ENCODE data around the gene SLC26A8. TPM values are rescaled to one million over a fixed set of nuclear protein-coding genes. Genes with fewer than 3 reads are reported as not detected.

SLC26A8 gene
- total RNA-seq, 1 experiment from 2014 or later, result not detected

DNA sequence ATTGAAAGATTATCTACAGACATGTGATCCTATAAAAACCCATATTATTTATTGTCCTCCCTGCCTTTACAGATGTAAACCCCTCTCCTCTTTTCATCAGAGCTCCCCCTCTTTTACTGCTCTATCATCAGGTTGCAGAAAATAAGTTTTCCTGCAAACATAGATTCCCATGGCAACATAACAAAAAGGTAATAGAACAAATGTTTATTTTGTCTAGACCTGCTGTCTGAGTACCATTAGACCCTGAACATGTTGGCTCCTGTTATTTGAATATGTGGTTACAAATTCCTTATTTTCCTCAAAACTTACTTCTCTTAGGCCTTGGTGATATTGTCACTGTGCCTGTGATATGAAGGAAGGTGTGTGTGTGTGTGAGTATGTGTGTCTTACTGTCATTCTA, 14.7 kb upstream of the SLC26A8 start:
- TF ChIP-seq SIN3A (IDR thresholded peaks at IDR 0.05; ENCODE audit: borderline replicate concordance, insufficient read depth, low read depth, low read length) (no peak), TCF7L2 (IDR thresholded peaks at IDR 0.05; ENCODE audit: low read depth, low read length) (no peak), CTCF (IDR thresholded peaks at IDR 0.05) (no peak), POLR2AphosphoS5 (IDR thresholded peaks at IDR 0.05; ENCODE audit: low read depth, low read length) (no peak)
- TF ChIP-seq, protein P1, sequence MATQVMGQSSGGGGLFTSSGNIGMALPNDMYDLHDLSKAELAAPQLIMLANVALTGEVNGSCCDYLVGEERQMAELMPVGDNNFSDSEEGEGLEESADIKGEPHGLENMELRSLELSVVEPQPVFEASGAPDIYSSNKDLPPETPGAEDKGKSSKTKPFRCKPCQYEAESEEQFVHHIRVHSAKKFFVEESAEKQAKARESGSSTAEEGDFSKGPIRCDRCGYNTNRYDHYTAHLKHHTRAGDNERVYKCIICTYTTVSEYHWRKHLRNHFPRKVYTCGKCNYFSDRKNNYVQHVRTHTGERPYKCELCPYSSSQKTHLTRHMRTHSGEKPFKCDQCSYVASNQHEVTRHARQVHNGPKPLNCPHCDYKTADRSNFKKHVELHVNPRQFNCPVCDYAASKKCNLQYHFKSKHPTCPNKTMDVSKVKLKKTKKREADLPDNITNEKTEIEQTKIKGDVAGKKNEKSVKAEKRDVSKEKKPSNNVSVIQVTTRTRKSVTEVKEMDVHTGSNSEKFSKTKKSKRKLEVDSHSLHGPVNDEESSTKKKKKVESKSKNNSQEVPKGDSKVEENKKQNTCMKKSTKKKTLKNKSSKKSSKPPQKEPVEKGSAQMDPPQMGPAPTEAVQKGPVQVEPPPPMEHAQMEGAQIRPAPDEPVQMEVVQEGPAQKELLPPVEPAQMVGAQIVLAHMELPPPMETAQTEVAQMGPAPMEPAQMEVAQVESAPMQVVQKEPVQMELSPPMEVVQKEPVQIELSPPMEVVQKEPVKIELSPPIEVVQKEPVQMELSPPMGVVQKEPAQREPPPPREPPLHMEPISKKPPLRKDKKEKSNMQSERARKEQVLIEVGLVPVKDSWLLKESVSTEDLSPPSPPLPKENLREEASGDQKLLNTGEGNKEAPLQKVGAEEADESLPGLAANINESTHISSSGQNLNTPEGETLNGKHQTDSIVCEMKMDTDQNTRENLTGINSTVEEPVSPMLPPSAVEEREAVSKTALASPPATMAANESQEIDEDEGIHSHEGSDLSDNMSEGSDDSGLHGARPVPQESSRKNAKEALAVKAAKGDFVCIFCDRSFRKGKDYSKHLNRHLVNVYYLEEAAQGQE (IDR thresholded peaks at IDR 0.05; ENCODE audit: insufficient read depth in 1 of 2, low read depth in 2 of 2, low read length in 1 of 2), result no peak
- H3K27ac ChIP-seq (ENCODE audit: low read length), result no peak overlapping the region
- H3K4me1 ChIP-seq (ENCODE audit: control insufficient read depth, insufficient read depth, low read length), result no peaks in the 10 kb centered on the region; the same call in 1 of the 2 replicates
- no peak for DNase-seq (ENCODE audit: low read depth, low spot score)
- H3K27me3 ChIP-seq (ENCODE audit: control insufficient read depth, insufficient read depth, low read length), result no peaks in the 10 kb centered on the region
- no peaks in the 10 kb centered on the region for H3K36me3 ChIP-seq (ENCODE audit: control insufficient read depth, insufficient read depth, low read length)
- no peak overlapping the region for H3K4me3 ChIP-seq (ENCODE audit: low read depth in 2 of 2, low read length in 2 of 2)
- ChIA-PET POLR2A (interaction anchor here (0.7 kb wide), 1 partner anchor 1145 kb away, joined by 9 read pairs; no protein-coding TSS in a partner anchor), CTCF (no interaction called here)
- intact Hi-C loops (cut with micrococcal nuclease; ENCODE audit: unreplicated experiment) (no loop called here), in situ Hi-C loops (cut with HindIII; ENCODE audit: low pct_unique_long_range_greater_than_20kb, low sequenced_read_pairs) (no loop called here)
- no peaks in the 10 kb centered on the region for H3K9me3 ChIP-seq (ENCODE audit: control insufficient read depth, insufficient read depth, low read depth, low read length)
- no peak for ATAC-seq
- no TSS peak for BruUV-seq (replicated peaks)

- CTCF ChIA-PET, result no interaction called here
- no peaks in the 10 kb centered on the region for H3K36me3 ChIP-seq (ENCODE audit: control insufficient read depth, insufficient read depth, low read length)
- no peaks in the 10 kb centered on the region for H3K27me3 ChIP-seq (ENCODE audit: control insufficient read depth, insufficient read depth, low read length)
- ATAC-seq, result no peak
- in situ Hi-C loops (cut with HindIII; ENCODE audit: low pct_unique_long_range_greater_than_20kb, low sequenced_read_pairs), result no loop called here
- DNase-seq (ENCODE audit: low read depth, low spot score), result no peak
- no peak overlapping the region for H3K27ac ChIP-seq (ENCODE audit: low read length)
- BruUV-seq (replicated peaks), result no TSS peak
- POLR2A ChIA-PET, result no interaction called here
- H3K4me1 ChIP-seq (ENCODE audit: control insufficient read depth, insufficient read depth, low read length), result no peaks in the 10 kb centered on the region; the same call in 1 of the 2 replicates
- no peaks in the 10 kb centered on the region for H3K9me3 ChIP-seq (ENCODE audit: control insufficient read depth, insufficient read depth, low read depth, low read length)
- no peak for TF ChIP-seq SIN3A (IDR thresholded peaks at IDR 0.05; ENCODE audit: borderline replicate concordance, insufficient read depth, low read depth, low read length)
- TF ChIP-seq, protein P1 (IDR thresholded peaks at IDR 0.05; ENCODE audit: insufficient read depth in 1 of 2, low read depth in 2 of 2, low read length in 1 of 2), result no peak
- no peak for TF ChIP-seq TCF7L2 (IDR thresholded peaks at IDR 0.05; ENCODE audit: low read depth, low read length)
- TF ChIP-seq POLR2AphosphoS5 (IDR thresholded peaks at IDR 0.05; ENCODE audit: low read depth, low read length), result no peak
- TF ChIP-seq CTCF (IDR thresholded peaks at IDR 0.05), result no peak
- H3K4me3 ChIP-seq (ENCODE audit: low read depth in 2 of 2, low read length in 2 of 2), result no peak overlapping the region
- intact Hi-C loops (cut with micrococcal nuclease; ENCODE audit: unreplicated experiment), result no loop called here
Observed at GRCh38 chr6:36038120-36038876, 13.9 kb upstream of the SLC26A8 start.

Measured in Panc1 (cell line).